ENCODE measurements around the gene EXOC2. TPM values are rescaled to one million over a fixed set of nuclear protein-coding genes. Genes with fewer than 3 reads are reported as not detected.

The EXOC2 gene
- total and polyA plus RNA-seq, 2 donors (not counting 3 experiments of a cell fraction or from before 2014, with no cell fraction given): 18.2 to 30.8 TPM

GRCh38 chr6:722608-723007, 29.7 kb upstream of the EXOC2 start:
- Histone ChIP-seq H3K27ac (ENCODE audit: insufficient read depth, low read depth, low read length) (no peak overlapping the region), H3K9me3 (replicated peaks; ENCODE audit: control insufficient read depth, insufficient read depth, low read length) (no peaks in the 10 kb centered on the region), H3K4me3 (replicated peaks in 1 of 3; ENCODE audit: insufficient read depth in 1 of 3, low read depth in 1 of 3, low read length in 3 of 3) (no peak overlapping the region), H3K9ac (replicated peaks; ENCODE audit: extremely low read depth, insufficient read depth, low read length) (no peak overlapping the region), H3K79me2 (ENCODE audit: control insufficient read depth, insufficient read depth, low read length) (no peaks in the 10 kb centered on the region), H3K4me2 (ENCODE audit: insufficient read depth, low read length) (no peak overlapping the region), H3K36me3 (ENCODE audit: control insufficient read depth in 2 of 2, extremely low read depth in 1 of 2, insufficient read depth in 2 of 2, low read length in 2 of 2) (no peaks in the 10 kb centered on the region), H4K20me1 (replicated peaks; ENCODE audit: control insufficient read depth, extremely low read depth, insufficient read depth, low read length) (no peaks in the 10 kb centered on the region), H2AFZ (ENCODE audit: low read depth, low read length) (no peak overlapping the region), H3K9me1 (replicated peaks; ENCODE audit: control insufficient read depth, extremely low read depth, insufficient read depth, low read length) (no peaks in the 10 kb centered on the region), H3K27me3 (ENCODE audit: control insufficient read depth in 2 of 2, insufficient read depth in 2 of 2, low read length in 2 of 2) (no peaks in the 10 kb centered on the region), H3K4me1 (ENCODE audit: control insufficient read depth, extremely low read depth, insufficient read depth, low read length) (no peaks in the 10 kb centered on the region)
- dilution Hi-C loops (cut with MboI; ENCODE audit: extremely low pct_ligation_motif_present, low sequenced_read_pairs): no loop called here
- no peak for FAIRE-seq
- TF ChIP-seq POLR2A (IDR thresholded peaks at IDR 0.05; ENCODE audit: low read depth, low read length) (no peak), JUN (IDR thresholded peaks at IDR 0.05; ENCODE audit: borderline replicate concordance, insufficient read depth, insufficient read length, low read depth) (no peak), POLR2AphosphoS5 (IDR thresholded peaks at IDR 0.05; ENCODE audit: insufficient read depth, low read depth, low read length) (no peak)
- POLR2A ChIA-PET: interaction anchor here (0.9 kb wide), 1 partner anchor 11 kb away, joined by 4 read pairs; no protein-coding TSS in a partner anchor
- no TSS peak for BruUV-seq (replicated peaks)
- CTCF ChIA-PET: interaction anchor here (0.6 to 2.4 kb wide), 49 partner anchors 10 to 830 kb away, joined by 3 to 66 read pairs (median 5); partner anchors contain the start of gene EXOC2
- intact Hi-C loops (cut with micrococcal nuclease): loop anchor here (1.0 to 2.0 kb wide), 7 partner anchors 16 to 714 kb away; no protein-coding TSS in a partner anchor
- no peak for DNase-seq (ENCODE audit: low read depth, low spot score)

GRCh38 chr6:722077-722524, 29.2 kb upstream of the EXOC2 start:
- no TSS peak for BruUV-seq (replicated peaks)
- H4K20me1 ChIP-seq (replicated peaks; ENCODE audit: control insufficient read depth, extremely low read depth, insufficient read depth, low read length): no peaks in the 10 kb centered on the region
- intact Hi-C loops (cut with micrococcal nuclease) (loop anchor here (1.0 to 2.0 kb wide), 7 partner anchors 15 to 714 kb away; no protein-coding TSS in a partner anchor), dilution Hi-C loops (cut with MboI; ENCODE audit: extremely low pct_ligation_motif_present, low sequenced_read_pairs) (no loop called here)
- peak overlapping the region; percentile 81 for H3K4me2 ChIP-seq (ENCODE audit: insufficient read depth, low read length)
- no peak for TF ChIP-seq POLR2AphosphoS5 (IDR thresholded peaks at IDR 0.05; ENCODE audit: insufficient read depth, low read depth, low read length)
- peak; percentile 89 to 94 for TF ChIP-seq CTCF (IDR thresholded peaks at IDR 0.05; ENCODE audit: extremely low read depth in 1 of 2, insufficient read depth in 1 of 2, low read depth in 1 of 2, low read length in 2 of 2)
- TF ChIP-seq POLR2A (IDR thresholded peaks at IDR 0.05; ENCODE audit: low read depth, low read length): no peak
- TF ChIP-seq EZH2 (IDR thresholded peaks at IDR 0.05; ENCODE audit: borderline replicate concordance, low read depth, low read length, severe bottlenecking): no peak
- no peaks in the 10 kb centered on the region for H3K4me1 ChIP-seq (ENCODE audit: control insufficient read depth, extremely low read depth, insufficient read depth, low read length)
- ChIA-PET CTCF (interaction anchor here (0.6 to 2.4 kb wide), 53 partner anchors 10 to 830 kb away, joined by 3 to 66 read pairs (median 5); partner anchors contain the start of genes EXOC2 and HUS1B), POLR2A (interaction anchor here (0.9 kb wide), 1 partner anchor 10 kb away, joined by 4 read pairs; no protein-coding TSS in a partner anchor)
- H3K9ac ChIP-seq (replicated peaks; ENCODE audit: extremely low read depth, insufficient read depth, low read length): no peak overlapping the region
- H3K27me3 ChIP-seq (ENCODE audit: control insufficient read depth in 2 of 2, insufficient read depth in 2 of 2, low read length in 2 of 2): no peaks in the 10 kb centered on the region
- no peaks in the 10 kb centered on the region for H3K9me3 ChIP-seq (replicated peaks; ENCODE audit: control insufficient read depth, insufficient read depth, low read length)
- H3K27ac ChIP-seq (ENCODE audit: insufficient read depth, low read depth, low read length): no peak overlapping the region
- H3K4me3 ChIP-seq (replicated peaks in 1 of 3; ENCODE audit: insufficient read depth in 1 of 3, low read depth in 1 of 3, low read length in 3 of 3): no peak overlapping the region
- H3K79me2 ChIP-seq (ENCODE audit: control insufficient read depth, insufficient read depth, low read length): no peaks in the 10 kb centered on the region
- FAIRE-seq: peak; percentile 94
- H3K9me1 ChIP-seq (replicated peaks; ENCODE audit: control insufficient read depth, extremely low read depth, insufficient read depth, low read length): no peaks in the 10 kb centered on the region
- peak overlapping the region; percentile 60 for H2AFZ ChIP-seq (ENCODE audit: low read depth, low read length)
- DNase-seq (ENCODE audit: low read depth, low spot score): peak; percentile 77
- H3K36me3 ChIP-seq (ENCODE audit: control insufficient read depth in 2 of 2, extremely low read depth in 1 of 2, insufficient read depth in 2 of 2, low read length in 2 of 2): no peaks in the 10 kb centered on the region
